Skeletal muscle tissue (tissue), 5 donors: ENCODE measurements around the gene SERPINB1. TPM values are rescaled to one million over a fixed set of nuclear protein-coding genes. Genes with fewer than 3 reads are reported as not detected.
A peak's percentile ranks its signal among the peaks of the same experiment; 100 is the strongest.

Experiments used
- H3K27ac ChIP-seq: one replicate; pipeline ENCODE4 v1.7.0; 2013; ENCODE audit warnings: mild to moderate bottlenecking, low read depth, low read length, inconsistent platforms
- H3K27me3 ChIP-seq, 3 donors: one replicate each; pipeline ENCODE4 v1.7.0; 2013; ENCODE audit warnings: low read length in 3 of 3; ENCODE audit not compliant: control insufficient read depth in 3 of 3, insufficient read depth in 3 of 3
- H3K36me3 ChIP-seq, 3 donors: one replicate each; pipeline ENCODE4 v1.7.0; 2013; ENCODE audit warnings: low read length in 3 of 3; ENCODE audit not compliant: control insufficient read depth in 3 of 3, insufficient read depth in 3 of 3
- H3K4me1 ChIP-seq, 3 donors: one replicate each; pipeline ENCODE4 v1.7.0; 2013; ENCODE audit warnings: low read length in 3 of 3, mild to moderate bottlenecking in 3 of 3; ENCODE audit not compliant: control insufficient read depth in 3 of 3, insufficient read depth in 3 of 3
- H3K4me3 ChIP-seq, 3 donors: one replicate each; pipeline ENCODE4 v1.7.0; 2013; ENCODE audit warnings: low read length in 3 of 3
- H3K9ac ChIP-seq, 3 donors: one replicate each; pipeline ENCODE4 v1.7.0; 2013; ENCODE audit warnings: low read length in 3 of 3, mild to moderate bottlenecking in 3 of 3, moderate library complexity in 2 of 3, low read depth in 1 of 3
- H3K9me3 ChIP-seq, 3 donors: one replicate each; pipeline ENCODE4 v1.7.0; 2013; ENCODE audit warnings: low read length in 3 of 3; ENCODE audit not compliant: control insufficient read depth in 3 of 3
- small RNA-seq: library from RNA; depleted of rRNA; stranded (forward); fragments of <200 nt; gene quantifications from one replicate; pipeline ENCODE3, GENCODE V24; 2014
- total RNA-seq: library from RNA; depleted of rRNA; stranded (reverse); fragments of >200 nt; gene quantifications from one replicate; pipeline ENCODE4 v1.2.3, GENCODE V29; 2014
- donor health status: Osteomylitis.

SERPINB1 gene
- total RNA-seq, 1 donor from 2014 or later, result 11.5 TPM

GRCh38 chr6:2790588-2791449, 50.8 kb downstream of the SERPINB1 start:
- H3K9ac ChIP-seq, result peak overlapping the region; percentile 27 to 67 (median 55)
- H3K36me3 ChIP-seq, result peaks cover 0 to 6% (median 5%) of the 10 kb centered on the region in 3 donors
- no peaks in the 10 kb centered on the region for H3K9me3 ChIP-seq
- peak overlapping the region; percentile 25 to 46 (median 32) for H3K4me3 ChIP-seq
- H3K27me3 ChIP-seq, result no peaks in the 10 kb centered on the region
- peaks cover 7 to 28% (median 21%) of the 10 kb centered on the region in 3 donors for H3K4me1 ChIP-seq
- peak overlapping the region; percentile 90 for H3K27ac ChIP-seq

DNA sequence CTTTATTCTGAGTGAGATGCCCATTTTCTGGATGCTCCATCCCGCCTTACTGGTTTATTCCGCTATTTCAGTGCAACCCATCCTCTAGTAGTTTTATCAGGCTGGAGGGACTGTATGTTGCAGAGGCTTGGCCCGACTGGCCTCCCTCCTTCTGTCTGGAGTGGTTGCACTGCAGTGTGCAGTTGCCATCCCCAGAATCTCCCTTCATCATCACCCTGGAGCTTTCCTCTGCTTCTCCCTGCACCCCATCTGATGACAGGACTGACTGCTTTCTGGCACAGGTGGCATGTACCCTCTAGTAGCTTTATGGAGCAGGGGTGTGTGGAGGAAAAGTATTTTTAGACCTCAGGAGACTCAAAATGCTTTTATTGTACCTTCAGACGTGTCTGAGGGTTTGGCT, 55.4 kb downstream of the SERPINB1 start:
- Histone ChIP-seq H3K27ac (no peak overlapping the region), H3K9ac (no peak overlapping the region), H3K9me3 (no peaks in the 10 kb centered on the region), H3K36me3 (peaks cover 10 to 13% (median 13%) of the 10 kb centered on the region in 3 donors), H3K4me1 (peaks cover 22 to 37% (median 33%) of the 10 kb centered on the region in 3 donors), H3K27me3 (no peaks in the 10 kb centered on the region), H3K4me3 (no peak overlapping the region)

GRCh38 chr6:2784930-2785329, 56.7 kb downstream of the SERPINB1 start:
- Histone ChIP-seq H3K4me1 (peaks cover 15 to 27% (median 24%) of the 10 kb centered on the region in 3 donors), H3K9me3 (no peaks in the 10 kb centered on the region), H3K4me3 (no peak overlapping the region), H3K27ac (no peak overlapping the region), H3K9ac (no peak overlapping the region), H3K36me3 (peaks cover 15 to 17% (median 17%) of the 10 kb centered on the region in 3 donors), H3K27me3 (no peaks in the 10 kb centered on the region)

GRCh38 chr6:2784061-2784460, 57.6 kb downstream of the SERPINB1 start:
- H3K36me3 ChIP-seq, result peaks cover 19 to 23% (median 21%) of the 10 kb centered on the region in 3 donors
- H3K9me3 ChIP-seq, result no peaks in the 10 kb centered on the region
- H3K4me1 ChIP-seq, result peaks cover 15 to 26% (median 24%) of the 10 kb centered on the region in 3 donors
- H3K27me3 ChIP-seq, result no peaks in the 10 kb centered on the region
- H3K9ac ChIP-seq, result no peak overlapping the region
- H3K27ac ChIP-seq, result no peak overlapping the region
- H3K4me3 ChIP-seq, result no peak overlapping the region

DNA sequence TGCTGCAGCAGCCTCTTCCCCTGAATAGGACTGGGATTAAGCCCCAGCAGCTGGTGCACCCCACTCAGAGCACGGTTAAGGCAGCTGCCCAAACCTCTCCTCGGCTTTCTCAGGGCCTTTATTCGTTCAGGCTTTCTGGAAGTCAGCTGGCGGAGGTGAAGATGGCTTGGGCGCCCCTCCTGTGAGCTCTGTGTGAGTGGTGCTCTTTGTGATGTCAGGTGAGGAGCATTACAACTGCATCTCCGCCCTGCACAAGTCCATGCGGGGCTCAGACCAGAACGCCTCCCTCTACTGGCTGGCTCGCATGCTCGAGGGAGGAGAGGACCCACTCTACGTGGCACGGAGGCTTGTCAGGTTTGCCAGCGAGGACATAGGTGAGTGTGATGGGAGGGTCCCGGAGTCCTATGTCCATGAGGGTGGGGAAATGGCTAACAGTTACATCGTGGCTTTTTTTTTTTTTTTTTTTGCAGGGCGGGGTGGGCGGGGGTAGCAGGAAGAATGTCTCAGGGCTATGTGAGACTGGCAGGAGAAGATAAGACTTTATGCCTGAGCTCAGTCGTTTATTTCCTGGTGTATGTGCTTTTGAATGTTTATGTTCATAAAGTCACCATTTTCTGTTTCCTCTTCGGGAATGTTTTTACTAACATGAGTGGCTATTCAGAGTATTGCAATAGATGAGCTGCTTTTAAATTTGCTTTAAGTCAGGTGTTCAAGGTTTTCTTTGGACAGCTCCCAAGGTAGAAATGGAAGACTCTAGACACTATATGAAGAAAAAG, 58.3 kb downstream of the SERPINB1 start:
- Histone ChIP-seq H3K4me3 (no peak overlapping the region), H3K4me1 (peaks cover 15 to 26% (median 24%) of the 10 kb centered on the region in 3 donors), H3K9ac (no peak overlapping the region), H3K36me3 (peaks cover 19 to 24% (median 24%) of the 10 kb centered on the region in 3 donors), H3K27ac (no peak overlapping the region), H3K27me3 (no peaks in the 10 kb centered on the region), H3K9me3 (no peaks in the 10 kb centered on the region)

- H3K9ac ChIP-seq, result no peak overlapping the region
- H3K9me3 ChIP-seq, result no peaks in the 10 kb centered on the region
- H3K27ac ChIP-seq, result no peak overlapping the region
- no peak overlapping the region for H3K4me3 ChIP-seq
- peaks cover 17 to 24% (median 24%) of the 10 kb centered on the region in 3 donors for H3K36me3 ChIP-seq
- no peaks in the 10 kb centered on the region for H3K27me3 ChIP-seq
- peaks cover 15 to 26% (median 24%) of the 10 kb centered on the region in 3 donors for H3K4me1 ChIP-seq
These were observed 58.9 kb downstream of the SERPINB1 start for GRCh38 chr6:2782825-2783187.

DNA sequence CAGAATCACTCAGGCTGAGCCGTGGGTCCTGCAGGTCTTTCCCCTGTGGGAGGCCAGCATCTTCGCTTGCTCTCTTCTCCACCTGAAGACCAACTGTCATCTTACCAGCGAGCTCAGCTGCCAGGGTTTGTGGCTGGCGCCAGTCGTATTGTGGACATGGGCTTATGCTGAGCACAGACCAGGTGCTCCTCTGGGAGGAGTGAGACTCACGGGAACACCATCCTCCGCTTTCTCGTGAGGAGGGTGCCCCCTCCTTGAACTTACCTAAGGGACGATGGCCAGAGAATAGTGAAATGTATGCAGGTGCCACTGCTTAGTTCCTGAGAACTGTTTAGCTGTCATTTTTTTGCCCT, 59.3 kb downstream of the SERPINB1 start:
- Histone ChIP-seq H3K4me1 (peaks cover 15 to 26% (median 24%) of the 10 kb centered on the region in 3 donors), H3K4me3 (no peak overlapping the region), H3K27ac (no peak overlapping the region), H3K27me3 (no peaks in the 10 kb centered on the region), H3K9me3 (no peaks in the 10 kb centered on the region), H3K9ac (peak overlapping the region in 1 of 3 donors; percentile 4), H3K36me3 (peaks cover 14 to 24% (median 20%) of the 10 kb centered on the region in 3 donors)

Small RNA genes within 50 kb of the gene (small RNA-seq; reads per million reads assigned to genes)
- gene MIR4645, result 0.63 reads per million, percentile 68 among the genes with 10 or more reads in this experiment

Other genes with a start within 250 kb of the SERPINB1 start
- 5.7 TPM for gene MYLK4, start 90.9 kb downstream of the SERPINB1 start, total RNA-seq
- 27.7 TPM for gene WRNIP1, start 76.5 kb downstream of the SERPINB1 start, total RNA-seq
- 3.1 TPM for gene SERPINB9, start 61.4 kb upstream of the SERPINB1 start, total RNA-seq
- gene SERPINB6, start 129.7 kb upstream of the SERPINB1 start, total RNA-seq, result 52.7 TPM
- gene NQO2, start 158.0 kb upstream of the SERPINB1 start, total RNA-seq, result 5.7 TPM
- gene RIPK1, start 226.6 kb upstream of the SERPINB1 start, total RNA-seq, result 14.6 TPM